ENCODE measurements around the gene HBE1.
"Not testable (repeated sequence)": the region's sequence is repeated elsewhere in the genome, so short reads cannot be mapped to it uniquely, and the experiment has no call there.

HBE1 gene

DNA sequence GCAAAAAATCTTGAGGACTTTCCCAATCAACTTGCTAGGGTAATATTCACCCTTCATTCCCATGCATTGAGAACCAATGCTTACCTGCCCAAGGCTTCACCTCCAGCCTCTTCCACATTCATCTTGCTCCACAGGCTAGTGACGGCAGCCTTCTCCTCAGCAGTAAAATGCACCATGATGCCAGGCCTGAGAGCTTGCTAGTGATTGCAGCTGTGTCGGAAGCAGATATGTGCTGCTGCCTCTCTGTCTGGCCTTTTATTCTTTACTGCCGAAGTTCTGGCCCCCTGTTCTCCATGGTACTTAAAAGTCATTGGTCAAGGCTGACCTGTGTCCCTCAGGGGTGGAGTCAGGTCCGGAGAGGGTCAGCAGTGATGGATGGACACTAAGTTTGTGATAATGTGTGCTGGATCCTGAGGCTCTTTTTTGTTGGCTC, at the start of gene HBE1:
HBE1 (minus strand) TSS at position 231 of the 433 bp plus-strand sequence; CDS start at position 176, 55 bp downstream.
- DNase-seq = no peak

- DNase-seq = no peak
Measured at GRCh38 chr11:5317292-5317691, 47.5 kb upstream of the HBE1 start.

DNA sequence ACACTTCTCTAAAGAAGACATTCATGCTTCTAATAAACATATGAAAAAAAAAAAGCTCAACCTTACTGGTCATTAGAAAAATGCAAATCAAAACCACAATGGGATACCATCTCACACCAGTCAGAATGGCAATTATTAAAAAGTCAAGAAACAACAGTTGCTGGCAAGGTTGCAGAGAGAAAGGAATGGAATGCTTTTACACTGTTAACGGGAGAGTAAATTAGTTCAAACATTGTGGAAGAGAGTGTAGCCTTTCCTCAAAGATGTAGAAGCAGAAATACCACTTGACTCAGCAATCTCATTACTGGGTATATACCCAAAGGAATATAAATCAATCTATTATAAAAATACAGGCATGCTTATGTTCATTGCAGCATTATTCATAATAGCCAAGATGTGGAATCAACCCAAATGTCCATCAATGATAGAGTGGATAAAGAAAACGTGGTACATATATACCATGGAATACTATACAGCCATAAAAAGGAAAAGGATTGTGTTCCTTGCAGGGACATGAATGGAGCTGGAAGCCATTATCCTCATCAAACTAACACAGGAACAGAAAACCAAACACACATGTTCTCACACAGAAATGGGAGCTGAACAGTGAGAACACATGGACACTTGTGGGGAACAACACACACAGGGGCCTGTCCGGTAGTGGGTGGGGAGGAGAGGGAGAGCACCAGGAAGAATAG, 43.7 kb upstream of the HBE1 start:
- DNase-seq = not testable (repeated sequence)

DNA sequence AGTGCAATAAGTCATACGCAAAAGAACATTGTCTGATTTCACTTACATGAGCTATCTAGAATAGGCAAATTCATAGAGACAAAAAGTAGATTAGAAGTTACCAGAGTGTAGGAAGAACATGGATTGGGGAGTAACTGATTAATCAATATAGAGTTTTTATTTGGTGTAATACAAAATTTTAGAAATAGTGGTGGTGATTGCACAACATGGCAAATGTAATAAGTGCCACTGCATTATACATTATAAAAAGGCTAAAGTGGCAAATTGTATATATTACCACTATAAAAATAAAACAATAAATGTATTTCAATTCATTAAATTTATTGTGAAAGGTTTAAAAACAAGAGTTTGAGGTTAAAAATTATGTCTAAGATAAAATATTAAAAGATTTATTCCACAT, 40.7 kb upstream of the HBE1 start:
- DNase-seq = no peak

DNA sequence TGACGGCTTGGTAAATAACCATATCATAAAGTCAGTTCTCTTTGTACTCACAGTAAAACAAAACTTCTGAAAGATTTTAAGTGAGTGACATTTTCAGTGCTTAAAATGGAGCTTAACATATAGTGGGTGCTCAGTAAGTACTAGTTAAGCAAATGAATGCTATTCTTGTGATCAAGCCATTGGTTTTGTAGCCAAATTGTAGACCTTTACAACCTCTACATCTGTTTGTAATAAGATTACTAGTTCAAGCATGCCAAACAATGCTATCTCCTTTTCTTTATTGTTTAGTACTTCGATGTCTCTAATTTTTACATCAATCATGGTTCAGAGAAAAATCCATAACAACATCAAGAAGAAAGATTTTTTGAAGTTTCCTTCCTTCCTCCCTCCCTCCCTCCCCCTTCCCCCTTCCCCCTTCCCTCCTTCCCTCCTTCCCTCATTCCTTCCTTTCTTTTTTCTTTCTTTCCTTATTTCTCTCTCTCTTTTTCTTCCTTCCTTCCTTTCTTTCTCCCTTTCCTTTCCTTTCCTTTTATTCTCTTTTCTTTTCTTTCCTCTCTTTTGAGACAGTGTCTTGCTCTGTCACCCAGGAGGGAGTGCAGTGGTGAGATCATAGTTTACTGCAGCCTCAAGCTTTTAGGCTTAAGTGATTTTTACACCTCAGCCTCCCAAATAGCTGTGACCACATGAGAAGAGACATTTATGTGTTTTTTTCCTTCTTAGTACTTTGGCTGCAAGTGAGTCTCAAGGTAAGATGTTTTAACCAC, 37.7 kb upstream of the HBE1 start:
- DNase-seq = no peak

DNA sequence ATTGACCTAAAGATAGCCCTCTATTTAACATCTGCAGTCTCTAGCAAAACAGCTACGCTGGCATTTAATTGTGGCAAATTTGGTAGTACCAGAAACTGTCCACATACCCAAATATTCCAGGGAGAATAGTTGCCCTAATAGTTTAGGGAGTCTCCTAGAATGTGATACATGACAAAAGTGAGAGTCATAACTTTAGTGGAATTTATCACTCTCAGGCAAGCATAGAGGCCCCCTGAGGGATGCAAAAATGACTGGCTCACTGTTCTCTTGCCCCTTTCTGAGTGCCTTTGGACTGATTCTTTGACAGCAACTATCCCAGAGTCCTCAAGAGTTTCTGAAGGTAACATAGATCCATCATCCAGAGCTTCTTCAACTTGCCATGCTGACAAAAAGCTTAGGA, 34.3 kb upstream of the HBE1 start:
- DNase-seq = no peak

GRCh38 chr11:5303626-5304025, 33.9 kb upstream of the HBE1 start:
- no peak for DNase-seq

- DNase-seq = no peak
Measured at GRCh38 chr11:5301846-5302245, 32.1 kb upstream of the HBE1 start, which contains the start of gene OR51B4. Gene OR51B4 (minus strand): TSS chr11:5301946. CDS start chr11:5301946, 0 bp downstream.

DNA sequence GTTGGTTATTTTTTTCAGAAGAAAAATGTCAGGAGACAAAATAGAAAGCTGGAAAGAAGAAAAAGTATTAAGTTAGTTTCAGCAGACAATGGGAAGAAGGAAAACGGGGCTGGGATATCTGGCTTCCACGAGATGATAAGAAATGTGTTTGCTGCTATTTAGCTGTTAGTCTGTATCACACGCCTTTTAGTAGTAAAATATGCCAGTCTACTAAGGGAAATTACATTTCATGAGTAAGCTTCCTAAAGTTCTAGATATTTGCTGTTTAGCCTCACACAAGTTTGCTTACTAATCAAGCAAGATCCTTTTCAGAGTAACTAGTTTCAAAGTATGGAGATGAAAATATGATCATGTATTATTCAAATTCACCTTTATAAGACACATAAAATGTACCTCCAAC, 30.5 kb upstream of the HBE1 start:
- no peak for DNase-seq

DNA sequence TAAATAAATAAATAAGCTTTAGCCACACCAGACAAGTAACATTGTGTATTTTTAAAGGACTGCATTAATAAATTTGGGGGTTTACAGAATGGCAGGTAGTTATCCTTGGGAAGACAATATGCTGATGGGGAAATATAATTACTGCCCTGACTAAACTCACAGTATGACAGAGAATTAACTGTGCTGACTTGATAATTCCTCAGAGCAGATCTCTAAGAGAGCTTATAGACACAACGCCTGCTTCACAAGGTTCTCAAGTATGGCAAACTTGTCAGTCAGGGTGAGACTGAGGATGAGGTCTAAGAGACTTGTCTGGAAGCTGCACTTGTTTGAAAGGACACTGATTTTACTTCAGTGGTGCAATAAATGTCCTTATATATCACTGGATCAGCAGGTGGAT, 28.7 kb upstream of the HBE1 start:
- DNase-seq = no peak

DNA sequence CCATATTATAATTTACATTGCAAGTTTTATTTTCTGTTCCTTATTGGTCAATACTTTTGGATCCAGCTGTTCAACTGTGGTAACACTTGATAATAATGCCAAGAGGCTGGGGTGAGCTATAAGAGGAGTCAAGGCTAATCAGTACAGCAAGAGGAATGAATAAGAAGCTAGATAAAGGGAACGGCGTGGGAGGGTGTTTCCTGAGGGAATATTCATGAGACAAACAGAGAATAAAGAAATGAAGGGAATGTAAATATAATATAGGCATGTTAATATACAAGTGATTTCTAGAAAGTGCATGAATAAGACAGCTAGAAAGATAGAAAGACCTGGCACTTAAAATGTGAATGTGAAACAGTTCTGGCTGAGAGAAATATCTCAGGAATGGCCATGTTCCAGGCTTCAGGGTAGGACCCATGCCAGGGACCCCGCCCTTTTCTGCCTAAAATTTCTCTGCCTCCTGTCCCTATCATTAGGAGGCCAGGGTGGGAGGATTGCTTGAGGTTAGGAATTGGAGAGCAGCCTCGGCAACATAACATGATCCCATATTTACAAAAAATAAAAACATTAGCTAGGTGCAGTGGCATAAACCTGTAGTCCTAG, 28.1 kb upstream of the HBE1 start:
- DNase-seq = no peak

GRCh38 chr11:5294342-5294995, 24.7 kb upstream of the HBE1 start:
- not testable (repeated sequence) for DNase-seq

DNA sequence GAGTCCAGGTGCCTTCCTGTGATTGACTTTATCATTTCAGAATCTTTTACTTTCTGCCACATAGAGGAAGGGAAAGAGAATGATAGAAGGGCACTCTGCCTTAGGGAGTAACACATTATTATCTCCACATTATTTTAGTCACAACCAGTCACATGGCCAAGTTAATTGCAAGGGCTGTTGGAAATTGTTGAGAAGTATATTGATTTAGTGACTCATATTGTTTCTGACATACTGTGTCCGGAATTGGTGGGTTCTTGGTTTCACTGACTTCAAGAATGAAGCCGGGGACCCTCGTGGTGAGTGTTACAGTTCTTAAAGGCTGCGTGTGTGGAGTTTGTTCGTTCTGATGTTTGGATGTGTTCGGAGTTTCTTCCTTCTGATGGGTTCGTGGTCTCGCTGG, 23.3 kb upstream of the HBE1 start:
- no peak for DNase-seq

DNA sequence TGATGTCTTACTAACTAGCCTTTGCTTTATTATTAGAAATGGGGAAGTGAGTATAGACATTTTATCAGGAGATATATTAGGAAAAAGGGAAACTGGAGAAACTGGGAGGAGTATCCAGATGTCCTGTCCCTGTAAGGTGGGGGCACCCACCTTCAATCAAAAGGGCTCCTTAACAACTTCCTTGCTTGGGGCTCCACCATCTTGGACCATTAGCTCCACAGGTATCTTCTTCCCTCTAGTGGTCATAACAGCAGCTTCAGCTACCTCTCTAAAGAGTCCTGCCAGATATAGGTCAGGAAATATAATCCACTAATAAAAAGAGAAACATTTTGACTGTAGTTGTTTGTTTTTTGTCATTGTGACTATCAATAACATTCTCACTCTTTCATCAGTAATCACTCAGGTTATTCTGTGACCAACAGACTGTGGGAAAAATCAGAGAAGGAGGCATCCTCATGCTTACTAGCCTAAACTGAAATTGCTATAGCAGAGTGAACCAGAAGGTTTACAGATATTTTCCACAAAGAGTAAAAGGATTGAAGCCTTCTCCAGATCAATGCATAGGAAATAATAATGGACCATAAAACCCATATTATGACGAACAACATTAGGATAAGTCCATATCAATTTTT, 21.6 kb upstream of the HBE1 start:
- no peak for DNase-seq

GRCh38 chr11:5290106-5290505, 20.4 kb upstream of the HBE1 start:
- DNase-seq = no peak

DNA sequence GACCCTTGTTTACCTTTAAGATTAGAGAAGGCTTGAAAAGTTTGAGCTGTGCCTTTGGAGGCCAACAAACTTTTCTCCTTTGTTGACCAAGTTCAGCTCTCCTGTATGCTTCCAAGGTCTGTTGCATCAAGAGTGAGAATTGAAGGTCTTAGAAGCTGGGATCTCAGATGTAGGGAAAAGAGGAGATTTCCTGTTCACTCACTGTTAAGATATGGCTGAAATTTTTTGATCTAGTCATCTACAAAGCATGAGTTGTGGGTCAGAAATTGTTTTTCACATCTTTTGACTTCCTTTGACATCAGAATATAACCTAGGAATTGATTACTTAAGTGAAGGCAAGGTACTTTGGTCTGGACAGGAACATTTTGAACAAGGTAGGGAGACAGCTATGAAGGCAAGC, 20.0 kb upstream of the HBE1 start:
- DNase-seq = no peak

DNA sequence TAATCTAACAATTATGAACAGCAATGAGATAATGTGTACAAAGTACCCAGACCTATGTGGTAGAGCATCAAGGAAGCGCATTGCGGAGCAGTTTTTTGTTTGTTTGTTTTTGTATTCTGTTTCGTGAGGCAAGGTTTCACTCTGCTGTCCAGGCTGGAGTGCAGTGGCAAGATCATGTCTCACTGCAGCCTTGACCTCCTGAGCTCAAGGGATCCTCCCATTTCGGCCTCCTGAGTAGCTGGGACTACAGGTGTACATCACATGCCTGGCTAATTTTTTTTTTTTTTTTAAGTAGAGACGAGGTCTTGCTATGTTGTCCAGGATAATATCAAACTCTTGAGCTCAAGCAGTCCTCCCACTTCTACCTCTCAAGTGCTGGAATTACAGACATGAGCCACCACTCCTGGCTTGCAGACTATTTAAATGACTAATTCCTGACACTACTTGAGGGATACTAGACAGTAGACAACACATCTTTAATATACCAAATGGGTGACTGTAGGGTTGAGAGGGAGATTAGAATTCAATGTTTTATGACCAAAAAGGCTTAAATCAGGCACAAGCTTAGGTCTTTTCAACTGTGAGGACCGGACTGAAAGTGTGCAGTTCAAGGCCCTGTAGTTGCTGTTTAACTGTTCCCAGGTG, 19.3 kb upstream of the HBE1 start:
- DNase-seq = no peak

DNA sequence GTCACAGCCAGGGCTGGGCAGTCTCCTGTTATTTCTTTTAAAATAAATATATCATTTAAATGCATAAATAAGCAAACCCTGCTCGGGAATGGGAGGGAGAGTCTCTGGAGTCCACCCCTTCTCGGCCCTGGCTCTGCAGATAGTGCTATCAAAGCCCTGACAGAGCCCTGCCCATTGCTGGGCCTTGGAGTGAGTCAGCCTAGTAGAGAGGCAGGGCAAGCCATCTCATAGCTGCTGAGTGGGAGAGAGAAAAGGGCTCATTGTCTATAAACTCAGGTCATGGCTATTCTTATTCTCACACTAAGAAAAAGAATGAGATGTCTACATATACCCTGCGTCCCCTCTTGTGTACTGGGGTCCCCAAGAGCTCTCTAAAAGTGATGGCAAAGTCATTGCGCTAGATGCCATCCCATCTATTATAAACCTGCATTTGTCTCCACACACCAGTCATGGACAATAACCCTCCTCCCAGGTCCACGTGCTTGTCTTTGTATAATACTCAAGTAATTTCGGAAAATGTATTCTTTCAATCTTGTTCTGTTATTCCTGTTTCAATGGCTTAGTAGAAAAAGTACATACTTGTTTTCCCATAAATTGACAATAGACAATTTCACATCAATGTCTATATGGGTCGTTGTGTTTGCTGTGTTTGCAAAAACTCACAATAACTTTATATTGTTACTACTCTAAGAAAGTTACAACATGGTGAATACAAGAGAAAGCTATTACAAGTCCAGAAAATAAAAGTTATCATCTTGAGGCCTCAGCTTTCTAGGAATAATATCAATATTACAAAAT, 18.6 kb upstream of the HBE1 start:
- DNase-seq = no peak

DNA sequence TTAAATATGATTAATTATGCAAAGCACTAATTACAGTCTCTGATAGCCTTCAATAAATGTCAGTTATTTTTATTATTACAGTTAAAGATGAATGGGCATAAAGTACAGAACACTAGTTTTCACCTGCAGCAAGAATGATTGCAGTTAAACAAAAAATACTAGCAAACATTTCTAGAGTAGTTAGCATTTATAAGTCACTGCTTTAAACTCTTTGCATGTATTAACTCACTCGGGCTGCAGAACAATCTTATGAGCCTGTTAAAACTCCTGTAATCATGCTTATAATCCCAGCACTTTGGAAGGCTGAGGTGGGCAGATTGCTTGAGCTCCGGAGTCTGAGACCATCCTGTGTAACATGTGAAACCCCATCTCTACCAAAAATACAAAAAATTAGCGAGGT, 17.2 kb upstream of the HBE1 start:
- DNase-seq = no peak

GRCh38 chr11:5286351-5286750, 16.6 kb upstream of the HBE1 start:
- DNase-seq = no peak

DNA sequence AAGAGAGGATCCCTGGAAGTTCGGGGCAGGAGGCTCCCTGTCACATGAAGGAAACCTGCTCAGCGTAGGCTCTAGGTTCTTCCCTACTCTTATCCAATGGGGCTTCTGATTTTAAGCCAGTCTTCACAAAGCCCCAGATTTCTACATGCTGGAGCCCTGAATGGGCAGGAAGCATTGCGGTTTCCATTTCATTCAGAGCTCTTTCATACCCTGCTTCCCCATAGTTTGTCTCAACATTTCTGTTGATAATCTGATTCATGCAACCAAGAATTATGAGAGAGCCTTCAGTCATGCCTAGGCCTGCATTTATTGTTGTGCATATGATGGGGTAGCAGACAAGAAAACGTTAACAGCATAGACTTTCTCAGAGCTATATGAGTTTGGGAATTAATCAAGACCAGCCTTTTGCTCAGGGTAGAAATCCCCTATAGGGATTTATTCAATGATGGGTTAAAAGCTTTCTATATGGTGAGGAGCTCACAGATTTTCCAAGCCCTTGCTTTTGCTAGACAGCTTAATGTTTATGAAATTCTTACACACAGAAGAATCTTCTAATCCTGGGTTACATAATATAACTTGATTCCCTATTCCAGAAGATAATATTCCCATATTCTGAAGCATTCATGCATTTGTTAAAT, 16.1 kb upstream of the HBE1 start:
- DNase-seq = no peak

All from stimulated activated CD4-positive, alpha-beta T cell treated with anti-CD3 and anti-CD28 coated beads, Interleukin-4, amount 100 ng/mL, for 1 hour (primary cell).